H4 (cell line): ENCODE results near the gene WDR44. TPM values are rescaled to one million over a fixed set of nuclear protein-coding genes. Genes with fewer than 3 reads are reported as not detected.
"Not testable (repeated sequence)": the region's sequence is repeated elsewhere in the genome, so short reads cannot be mapped to it uniquely, and the experiment has no call there.

Experiments
- DNase-seq: peaks from one replicate; pipeline ENCODE4 v3.0.0-alpha.2; 2015; ENCODE audit warnings: low spot score
- total RNA-seq: library from RNA; depleted of rRNA; stranded (reverse); fragments of >200 nt; shearing (Covaris generic); gene quantifications from 2 replicates; pipeline ENCODE4 v1.2.3, GENCODE V29; 2014

Gene WDR44
- total RNA-seq, 1 experiment from 2014 or later = 10.2 TPM

DNA sequence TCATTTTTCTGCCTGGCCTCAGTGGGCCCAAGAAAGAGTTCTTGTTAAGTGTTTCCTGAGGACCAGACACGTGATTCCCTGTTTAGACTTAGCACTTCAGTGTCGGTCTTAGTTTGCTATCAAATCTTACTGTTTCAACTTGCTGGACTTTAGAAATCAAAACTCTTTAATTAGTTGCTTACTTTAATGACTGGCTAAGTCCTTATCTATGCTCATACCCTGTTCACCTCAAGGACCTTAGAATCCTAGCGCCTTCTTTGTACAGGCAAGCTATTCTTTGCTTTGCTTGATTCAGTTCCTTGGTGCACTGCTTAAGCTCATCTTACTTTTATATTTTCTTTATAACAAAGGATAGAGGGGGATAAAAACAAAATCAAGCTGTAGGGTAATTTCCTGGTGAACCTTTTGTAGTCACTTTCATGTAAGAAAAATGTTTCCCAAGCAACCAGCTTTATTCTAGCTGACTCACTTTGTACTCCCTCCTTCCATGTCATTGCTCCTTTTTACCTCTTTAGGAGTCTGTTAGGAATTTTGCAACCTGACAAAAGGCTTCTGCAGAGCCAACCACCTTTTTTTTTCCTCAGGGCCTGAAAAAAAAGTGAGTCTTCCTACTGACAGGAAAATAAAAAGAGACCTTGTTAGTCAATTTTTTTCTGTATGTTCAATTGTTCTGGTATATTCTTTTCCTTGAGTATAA, 14.7 kb downstream of the WDR44 start:
- no peak for DNase-seq

- DNase-seq = no peak
Observed at GRCh38 chrX:118364261-118364660, 18.4 kb downstream of the WDR44 start.

DNA sequence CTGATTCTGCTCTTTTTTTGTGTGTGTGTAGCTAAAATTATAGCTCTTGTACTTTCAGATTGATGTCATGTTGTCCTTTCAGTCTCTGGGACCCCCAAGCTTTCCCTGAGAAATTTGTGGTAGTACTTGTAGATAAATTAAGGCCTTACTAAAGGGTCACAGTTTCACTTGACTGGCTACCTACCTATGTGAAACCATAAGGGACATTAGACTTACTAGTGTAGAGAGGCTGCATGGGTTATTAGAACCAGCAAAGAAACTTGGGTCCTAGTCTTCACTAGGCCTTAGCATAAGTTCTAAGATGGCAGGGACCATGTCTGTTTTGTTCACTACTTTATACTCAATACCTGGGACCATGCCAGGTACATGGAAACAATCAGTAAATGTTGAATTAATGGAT, 21.4 kb downstream of the WDR44 start:
- no peak for DNase-seq

GRCh38 chrX:118368398-118368797, 22.5 kb downstream of the WDR44 start:
- no peak for DNase-seq

DNA sequence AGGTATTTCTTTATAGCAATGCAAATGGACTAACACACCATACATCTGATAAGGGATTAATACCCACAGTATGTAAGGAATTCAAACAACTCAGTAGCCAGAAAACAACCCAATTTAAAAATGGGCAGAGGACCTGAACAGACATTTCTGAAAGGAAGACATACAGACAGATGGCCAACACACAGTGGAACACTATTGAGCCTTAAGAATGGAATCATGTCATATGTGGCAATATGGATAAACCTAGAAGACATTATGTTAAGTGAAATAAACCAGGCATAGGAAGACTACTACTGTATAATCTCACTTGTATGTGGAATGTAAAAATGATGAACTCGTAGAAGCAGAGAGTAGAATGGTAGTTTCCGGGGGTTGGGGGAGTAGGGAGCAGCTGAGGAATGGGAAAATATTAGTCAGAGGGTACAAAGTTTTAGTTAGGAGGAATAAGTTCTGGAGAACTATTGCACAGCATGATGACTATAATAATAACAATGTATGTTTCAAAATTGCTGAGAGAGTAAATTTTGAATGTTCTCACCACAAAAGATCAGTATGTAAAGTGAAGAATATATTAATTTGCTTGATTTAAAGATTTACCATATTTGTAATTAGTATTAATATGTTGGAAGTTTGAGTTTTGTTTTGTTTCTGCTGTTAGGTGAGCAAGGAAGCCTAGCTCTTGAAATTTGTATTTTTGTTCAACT, 25.2 kb downstream of the WDR44 start:
- no peak for DNase-seq

GRCh38 chrX:118373538-118373937, 27.6 kb downstream of the WDR44 start:
- DNase-seq = no peak

GRCh38 chrX:118383120-118383519, 37.2 kb downstream of the WDR44 start:
- DNase-seq = no peak

DNA sequence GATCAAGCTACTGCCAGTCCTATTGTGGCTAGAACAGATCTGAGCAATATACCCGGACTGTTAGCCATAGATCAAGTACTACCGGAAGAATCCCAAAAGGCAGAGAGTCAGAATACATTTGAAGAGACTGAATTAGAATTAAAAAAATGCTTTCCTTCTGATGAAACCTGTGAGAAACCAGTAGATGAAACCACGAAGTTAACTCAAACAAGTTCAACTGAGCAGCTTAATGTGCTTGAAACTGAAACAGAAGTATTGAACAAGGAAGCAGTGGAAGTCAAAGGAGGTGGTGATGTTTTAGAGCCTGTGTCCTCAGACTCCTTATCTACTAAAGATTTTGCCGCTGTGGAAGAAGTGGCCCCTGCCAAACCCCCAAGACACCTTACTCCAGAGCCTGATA, 46.8 kb downstream of the WDR44 start:
- no peak for DNase-seq

GRCh38 chrX:118396113-118396512, 50.2 kb downstream of the WDR44 start:
- DNase-seq = no peak

- peak; percentile 2 for DNase-seq
Observed at GRCh38 chrX:118418811-118419251, 72.9 kb downstream of the WDR44 start.

GRCh38 chrX:118420462-118420861, 74.6 kb downstream of the WDR44 start:
- peak; percentile 61 for DNase-seq

GRCh38 chrX:118423558-118423957, 77.7 kb downstream of the WDR44 start:
- DNase-seq = no peak

DNA sequence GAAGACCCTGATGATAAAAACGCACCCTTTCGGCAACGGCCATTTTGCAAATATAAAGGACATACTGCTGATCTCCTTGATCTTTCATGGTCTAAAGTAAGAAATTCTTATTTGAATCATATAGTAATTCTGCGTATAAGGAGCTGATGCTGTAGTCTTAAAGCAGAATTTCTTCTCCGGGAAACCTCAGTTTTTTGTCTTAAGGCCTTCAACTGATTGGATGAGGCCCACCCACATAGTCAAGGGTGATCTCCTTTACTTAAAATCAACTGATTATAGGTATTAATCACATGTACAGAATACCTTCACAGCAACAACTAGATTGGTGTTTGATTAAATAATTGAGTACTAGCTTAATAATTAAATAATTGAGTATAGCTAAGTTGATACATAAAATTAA, 86.9 kb downstream of the WDR44 start:
- DNase-seq = no peak

DNA sequence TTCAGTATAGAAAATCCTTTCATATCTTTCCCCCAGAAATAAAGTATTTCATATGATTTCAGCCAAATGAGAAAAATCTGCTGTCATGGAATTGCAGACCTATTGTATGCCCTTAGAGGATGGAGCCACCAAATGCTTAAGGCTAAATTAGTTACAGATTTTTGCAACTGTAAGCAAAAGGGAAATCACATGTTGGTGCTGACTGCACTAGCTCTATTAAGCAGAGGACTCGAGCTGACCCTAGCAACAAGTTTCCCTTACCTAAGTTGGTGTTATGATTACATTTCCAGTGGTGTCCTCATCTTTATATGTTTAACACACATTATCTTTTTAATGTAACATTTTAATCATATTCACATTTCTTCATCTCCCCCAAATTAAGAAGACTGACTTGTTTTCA, 91.4 kb downstream of the WDR44 start:
- DNase-seq = no peak

DNA sequence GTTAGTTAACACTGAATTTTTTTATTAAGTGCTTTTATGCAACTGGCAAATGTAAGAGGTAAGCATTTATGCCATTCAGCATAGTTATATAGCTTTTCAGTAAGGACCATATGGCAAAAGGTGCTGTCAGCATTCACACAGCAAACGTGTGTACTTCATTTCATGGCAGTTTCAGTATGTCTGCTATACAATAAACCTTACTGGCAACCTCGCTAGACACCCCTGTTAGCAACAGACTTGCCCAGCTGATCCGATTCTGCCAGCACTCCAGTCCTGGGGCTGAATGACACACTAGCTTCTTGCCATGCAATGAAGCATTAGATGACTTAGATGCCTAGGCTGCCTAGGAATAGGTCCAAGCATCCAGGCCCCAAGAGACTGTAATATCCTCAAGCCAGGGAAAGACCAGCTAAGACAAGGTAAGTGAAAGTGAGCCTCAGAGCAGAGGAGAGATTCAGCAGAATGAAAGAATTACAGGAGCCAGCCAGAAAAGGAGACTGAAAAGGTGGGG, 102.4 kb downstream of the WDR44 start:
- no peak for DNase-seq

DNA sequence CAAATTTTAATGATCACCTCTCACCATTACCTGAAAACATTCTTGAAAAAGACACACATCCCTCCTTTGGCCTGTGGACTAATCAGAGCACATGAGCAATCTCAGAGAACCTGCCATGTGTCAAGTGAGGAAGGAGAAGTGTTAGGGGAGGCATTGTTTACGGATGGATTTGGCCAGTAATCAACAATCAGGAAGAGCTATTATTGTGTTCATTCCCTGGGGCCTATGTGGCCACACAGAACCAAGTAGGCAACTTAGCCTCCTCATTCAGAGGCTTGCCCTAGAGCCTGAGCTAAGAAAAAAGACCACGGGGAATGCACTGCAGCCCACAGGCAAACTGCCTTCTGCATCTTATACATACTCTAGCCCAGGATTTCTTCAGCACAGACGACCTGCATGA, 109.1 kb downstream of the WDR44 start:
- no peak for DNase-seq

DNA sequence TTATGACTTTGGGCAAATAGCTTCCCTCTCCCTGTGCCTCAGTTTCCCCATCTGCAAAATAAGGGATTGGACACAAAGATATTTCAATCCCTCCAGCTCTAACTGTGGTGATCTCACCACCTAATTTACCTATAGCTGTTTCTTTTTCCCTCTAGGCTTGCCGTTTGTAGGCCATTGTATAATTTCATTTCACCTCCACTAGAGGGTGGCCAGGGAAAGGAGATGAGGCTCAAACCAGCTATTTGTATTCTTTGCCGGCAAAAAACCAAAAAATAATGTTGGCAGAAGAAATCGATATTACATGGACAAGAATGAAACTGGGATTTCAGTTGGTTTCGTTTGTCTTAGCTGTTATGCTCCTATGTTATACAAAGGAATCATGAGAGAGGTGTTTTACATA, 113.6 kb downstream of the WDR44 start:
- DNase-seq = peak; percentile 17

GRCh38 chrX:118464501-118464900, 118.6 kb downstream of the WDR44 start:
- no peak for DNase-seq

DNA sequence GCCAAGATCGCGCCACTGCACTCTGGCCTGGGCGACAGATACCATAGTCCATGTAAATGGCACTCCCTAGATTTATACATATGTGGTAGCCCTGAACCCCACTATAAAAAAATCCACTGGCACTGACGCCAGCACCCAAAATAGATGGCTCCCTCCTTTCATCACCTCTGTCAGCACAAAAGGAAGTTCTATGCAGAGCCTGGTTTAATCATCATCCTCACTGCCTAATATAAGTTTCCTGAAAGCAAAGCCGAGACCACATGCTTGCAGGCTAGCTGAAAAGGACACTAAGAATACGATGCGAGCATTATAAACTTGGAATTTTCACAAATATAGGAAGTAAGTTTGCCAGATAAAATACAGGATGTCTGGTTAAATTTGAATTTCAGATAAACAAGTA, 122.2 kb downstream of the WDR44 start:
- DNase-seq = no peak

- not testable (repeated sequence) for DNase-seq
Observed at GRCh38 chrX:118470721-118471347, 124.9 kb downstream of the WDR44 start.

DNA sequence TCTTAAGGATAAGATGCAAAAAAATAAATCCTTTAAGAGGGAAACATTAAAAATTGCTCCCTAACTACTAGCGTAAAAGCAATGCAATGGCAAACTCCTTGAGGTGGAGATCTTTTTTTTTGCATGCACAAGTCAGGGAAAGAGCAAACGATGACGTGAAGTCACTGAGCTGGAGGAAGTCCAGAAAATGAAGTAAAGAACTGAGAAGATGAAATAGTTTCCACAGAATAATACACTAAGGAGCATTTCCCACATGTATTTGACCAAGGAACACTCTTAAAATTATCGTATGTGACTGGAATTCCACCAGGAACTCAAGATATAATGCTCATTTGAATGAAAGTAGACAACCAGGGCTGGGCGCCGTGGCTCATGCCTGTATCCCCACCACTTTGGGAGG, 128.7 kb downstream of the WDR44 start:
- no peak for DNase-seq

DNA sequence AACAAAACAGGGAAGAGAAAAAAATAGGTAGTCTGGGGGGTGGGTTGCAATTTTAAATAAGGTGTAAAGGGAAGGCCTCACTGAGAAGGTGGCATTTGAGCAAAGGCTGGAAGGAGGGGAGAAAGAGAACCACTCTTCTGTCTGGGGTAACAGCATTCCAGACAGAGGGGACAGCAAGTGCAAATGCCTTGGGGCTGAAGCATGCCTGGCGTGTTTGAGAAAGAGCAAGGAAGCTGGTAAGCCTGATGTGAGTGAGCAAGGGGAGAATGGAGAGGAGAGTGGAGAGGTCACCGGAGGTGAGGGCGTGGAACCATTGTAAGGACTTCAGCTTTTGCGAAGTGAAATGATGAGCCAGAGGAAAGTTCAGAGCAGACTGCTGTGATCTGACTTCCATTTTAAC, 130.0 kb downstream of the WDR44 start:
- no peak for DNase-seq

DNA sequence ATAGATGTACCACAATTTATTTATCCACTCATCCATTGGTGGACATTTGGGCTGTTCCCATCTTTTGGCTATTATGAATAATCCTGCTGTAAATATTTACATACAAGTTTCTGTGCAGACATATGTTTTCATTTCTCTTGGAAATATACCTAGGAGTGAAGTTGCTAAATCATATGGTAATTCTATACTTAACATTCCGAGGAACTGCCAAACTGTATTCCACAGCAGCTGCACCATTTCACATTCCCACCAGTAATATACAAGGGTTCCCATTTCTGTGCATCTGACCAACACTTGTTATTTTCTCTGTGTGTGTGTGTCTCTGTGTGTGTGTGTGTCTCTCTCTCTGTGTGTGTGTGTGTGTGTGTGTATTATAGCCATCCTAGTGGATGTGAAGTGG, 134.3 kb downstream of the WDR44 start:
- DNase-seq = no peak
